Kidney epithelial cell (primary cell): ENCODE data around the gene WWC2. TPM values are rescaled to one million over a fixed set of nuclear protein-coding genes. Genes with fewer than 3 reads are reported as not detected.

Source experiments
- DNase-seq: peaks from one replicate; pipeline ENCODE4 v3.0.0-alpha.2; 2010; ENCODE audit warnings: low read depth
- H3K27me3 ChIP-seq: 2 replicates; pipeline ENCODE4 v1.6.0; 2011; ENCODE audit warnings: low read length; ENCODE audit not compliant: control insufficient read depth, insufficient read depth
- H3K36me3 ChIP-seq: 2 replicates; pipeline ENCODE4 v1.5.1; 2011; ENCODE audit warnings: low read length; ENCODE audit not compliant: control insufficient read depth, insufficient read depth
- H3K4me3 ChIP-seq: 2 replicates; pipeline ENCODE4 v1.5.1; 2011; ENCODE audit warnings: low read depth, mild to moderate bottlenecking, control low read depth, low read length
- total RNA-seq: library from RNA; depleted of rRNA; stranded (reverse); fragments of >200 nt; gene quantifications from 2 replicates; pipeline ENCODE4 v1.2.3, GENCODE V29; 2015
- TF ChIP-seq, protein P1 (sequence below): IDR thresholded peaks from 2 replicates; pipeline ENCODE4 v1.5.1; 2011; ENCODE audit warnings: mild to moderate bottlenecking, moderate library complexity, low read length, control low read depth, inconsistent platforms; ENCODE audit not compliant: insufficient read depth, poor library complexity, severe bottlenecking

Gene WWC2
- total RNA-seq, 1 donor from 2014 or later = 29.0 TPM

DNA sequence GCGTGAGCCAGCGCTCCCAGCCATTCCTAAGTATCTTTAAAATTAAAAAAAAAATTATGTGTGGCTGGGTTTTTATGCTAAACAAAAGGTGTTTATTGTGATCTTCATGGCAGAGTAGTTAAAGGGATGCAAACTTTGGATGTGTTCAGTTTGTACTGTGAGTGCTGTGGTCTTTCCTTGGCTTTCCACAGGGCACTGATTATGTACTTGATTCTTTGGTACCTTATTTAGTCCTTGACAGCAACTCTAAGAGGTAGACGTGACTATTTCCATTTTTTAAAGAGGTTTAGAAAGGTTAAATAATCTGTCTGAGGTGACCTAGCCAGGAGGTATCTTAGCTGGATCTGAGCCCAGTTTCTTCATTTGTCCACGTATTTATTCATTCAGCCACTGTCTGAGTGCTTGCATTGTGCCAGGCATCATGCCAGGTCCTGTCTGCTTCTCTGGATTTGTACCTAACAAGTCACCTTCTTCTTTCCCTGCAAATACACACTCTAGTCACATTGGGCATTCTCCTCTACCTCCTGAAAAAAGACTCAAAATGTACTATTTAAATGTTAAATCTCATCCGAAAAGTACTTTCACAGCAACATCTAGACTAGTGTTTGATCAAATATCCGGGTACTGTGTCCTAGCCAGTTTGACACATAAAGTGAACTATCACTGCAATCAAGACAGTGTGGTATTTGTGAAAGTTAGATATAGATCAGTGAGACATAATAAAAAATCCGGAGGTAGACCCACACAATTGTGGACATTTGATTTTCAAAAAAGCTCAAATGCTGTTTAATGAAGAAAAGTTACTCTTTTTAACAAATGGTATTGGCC, 31.5 kb downstream of the WWC2 start:
- DNase-seq = no peak
- Histone ChIP-seq H3K27me3 (no peaks in the 10 kb centered on the region), H3K4me3 (no peak overlapping the region)

DNA sequence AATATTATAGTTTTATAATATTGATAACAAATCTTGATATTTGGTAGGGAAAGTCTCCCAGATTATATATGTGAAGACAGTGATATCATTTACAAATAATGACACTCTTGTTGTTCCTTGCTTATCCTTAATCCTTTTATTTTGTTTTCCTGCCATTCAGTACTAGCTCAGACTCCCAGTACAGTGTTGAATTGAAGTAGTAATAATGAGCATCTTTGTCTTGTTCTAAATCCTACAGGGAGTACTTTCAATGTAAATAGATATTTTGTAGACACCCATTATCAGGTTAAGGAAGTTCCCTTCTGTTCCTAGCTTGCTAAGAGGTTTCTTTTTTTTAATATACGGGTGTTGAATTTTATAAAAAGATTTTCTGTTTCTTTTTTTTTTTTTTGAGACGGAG, 33.0 kb downstream of the WWC2 start:
- DNase-seq = no peak
- Histone ChIP-seq H3K36me3 (no peaks in the 10 kb centered on the region), H3K27me3 (no peaks in the 10 kb centered on the region), H3K4me3 (no peak overlapping the region)
- TF ChIP-seq, protein P1, sequence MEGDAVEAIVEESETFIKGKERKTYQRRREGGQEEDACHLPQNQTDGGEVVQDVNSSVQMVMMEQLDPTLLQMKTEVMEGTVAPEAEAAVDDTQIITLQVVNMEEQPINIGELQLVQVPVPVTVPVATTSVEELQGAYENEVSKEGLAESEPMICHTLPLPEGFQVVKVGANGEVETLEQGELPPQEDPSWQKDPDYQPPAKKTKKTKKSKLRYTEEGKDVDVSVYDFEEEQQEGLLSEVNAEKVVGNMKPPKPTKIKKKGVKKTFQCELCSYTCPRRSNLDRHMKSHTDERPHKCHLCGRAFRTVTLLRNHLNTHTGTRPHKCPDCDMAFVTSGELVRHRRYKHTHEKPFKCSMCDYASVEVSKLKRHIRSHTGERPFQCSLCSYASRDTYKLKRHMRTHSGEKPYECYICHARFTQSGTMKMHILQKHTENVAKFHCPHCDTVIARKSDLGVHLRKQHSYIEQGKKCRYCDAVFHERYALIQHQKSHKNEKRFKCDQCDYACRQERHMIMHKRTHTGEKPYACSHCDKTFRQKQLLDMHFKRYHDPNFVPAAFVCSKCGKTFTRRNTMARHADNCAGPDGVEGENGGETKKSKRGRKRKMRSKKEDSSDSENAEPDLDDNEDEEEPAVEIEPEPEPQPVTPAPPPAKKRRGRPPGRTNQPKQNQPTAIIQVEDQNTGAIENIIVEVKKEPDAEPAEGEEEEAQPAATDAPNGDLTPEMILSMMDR = no peak

More for the DNA sequence above, 31.5 kb downstream of the WWC2 start:
- H3K36me3 ChIP-seq = no peaks in the 10 kb centered on the region
- TF ChIP-seq, protein P1 = no peak

DNA sequence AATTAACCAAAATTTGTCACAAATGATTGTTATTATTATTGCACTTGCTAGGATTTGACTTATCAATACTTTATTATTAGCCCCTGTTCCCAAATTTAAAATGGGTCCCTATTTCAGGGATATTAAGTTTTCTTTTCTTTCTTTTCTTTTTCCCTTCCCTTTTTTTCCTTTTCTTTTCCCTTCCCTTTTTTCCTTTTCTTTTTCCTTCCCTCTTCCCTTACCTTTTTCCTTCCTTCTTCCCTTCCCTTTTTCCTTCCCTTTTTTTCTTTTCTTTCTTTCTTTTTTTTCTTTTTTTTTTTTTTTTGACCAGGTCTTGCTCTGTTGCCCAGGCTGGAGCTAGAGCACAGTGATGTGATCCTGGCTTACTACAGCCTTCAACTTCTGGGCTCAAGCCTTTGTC, 33.8 kb downstream of the WWC2 start:
- TF ChIP-seq, protein P1 = no peak
- Histone ChIP-seq H3K27me3 (no peaks in the 10 kb centered on the region), H3K4me3 (no peak overlapping the region), H3K36me3 (no peaks in the 10 kb centered on the region)
- DNase-seq = no peak

DNA sequence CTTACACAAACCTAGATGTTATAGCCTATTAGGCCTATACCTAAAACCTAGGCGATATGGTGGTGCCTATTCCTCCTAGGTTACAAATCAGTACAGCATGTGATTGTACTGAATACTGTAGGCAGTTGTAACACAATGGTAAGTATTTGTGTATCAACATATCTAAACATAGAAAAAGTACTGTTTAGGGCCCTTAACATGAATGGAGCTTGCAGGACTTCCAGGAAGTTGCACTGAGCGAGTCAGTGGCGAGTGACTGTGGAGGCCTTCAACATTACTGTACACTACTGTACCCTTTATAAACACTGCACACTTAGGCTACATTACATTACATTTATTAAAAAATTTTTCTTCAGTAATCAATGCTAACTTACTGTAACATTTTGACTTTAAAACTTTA, 37.8 kb downstream of the WWC2 start:
- H3K27me3 ChIP-seq = no peaks in the 10 kb centered on the region
- H3K36me3 ChIP-seq = no peaks in the 10 kb centered on the region
- DNase-seq = no peak
- H3K4me3 ChIP-seq = no peak overlapping the region
- TF ChIP-seq, protein P1 = no peak

DNA sequence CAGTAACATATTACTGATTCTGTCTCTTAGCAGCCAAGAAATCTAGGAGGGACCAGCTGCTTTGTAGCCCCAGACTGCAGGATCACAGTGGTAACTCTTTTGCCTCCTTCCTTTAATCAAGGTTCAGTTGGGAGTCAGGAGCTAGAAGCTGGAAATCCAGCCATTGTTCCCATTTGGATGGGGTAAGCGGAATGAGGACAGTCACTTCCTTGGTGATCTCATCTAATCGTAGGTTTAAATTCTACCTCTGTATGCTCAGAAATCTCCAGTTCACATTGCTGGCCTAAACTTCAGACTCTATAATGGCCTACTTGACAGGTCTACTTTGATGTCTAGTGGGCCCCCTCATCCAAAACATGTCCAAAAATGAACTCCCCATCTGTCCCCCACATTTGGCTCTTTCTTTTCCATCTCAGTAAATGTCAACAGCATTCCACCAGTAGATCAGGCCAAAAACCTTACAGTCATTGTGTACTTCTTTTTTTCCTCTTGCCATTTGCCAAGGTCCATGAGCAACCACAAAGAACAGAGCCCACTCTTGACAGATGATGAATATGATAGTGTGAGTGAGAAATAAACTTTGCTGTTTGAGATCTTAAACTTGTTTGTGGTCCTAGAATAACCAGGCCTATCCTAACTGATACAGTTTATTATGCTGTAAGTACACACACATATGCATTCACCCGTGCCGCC, 40.1 kb downstream of the WWC2 start:
- Histone ChIP-seq H3K36me3 (no peaks in the 10 kb centered on the region), H3K27me3 (no peaks in the 10 kb centered on the region), H3K4me3 (no peak overlapping the region)
- TF ChIP-seq, protein P1 = no peak
- DNase-seq = no peak
